Loucy (cell line): ENCODE results near the gene NRF1.

ENCODE experiments used
- H2AFZ ChIP-seq: fragments of 200-600 bp; sonication (generic); 2 replicates; pipeline ENCODE4 v1.6.0; 2016; ENCODE audit warnings: antibody characterized with exemption, mild to moderate bottlenecking, low read length, moderate library complexity
- H3F3A ChIP-seq: fragments of 200-600 bp; 2 replicates; pipeline ENCODE4 v1.6.0; 2016; ENCODE audit warnings: antibody characterized with exemption, low read depth, mild to moderate bottlenecking
- H3K27me3 ChIP-seq: fragments of 200-600 bp; sonication (generic); 2 replicates; pipeline ENCODE4 v1.6.1; 2014; ENCODE audit warnings: low read length, mild to moderate bottlenecking; ENCODE audit not compliant: insufficient read depth, poor library complexity, severe bottlenecking
- H3K36me3 ChIP-seq: fragments of 200-600 bp; sonication (generic); 2 replicates; pipeline ENCODE4 v1.6.1; 2016; ENCODE audit warnings: low read length; ENCODE audit not compliant: insufficient read depth
- H3K4me1 ChIP-seq: fragments of 200-600 bp; sonication (generic); 2 replicates; pipeline ENCODE4 v1.5.1; 2014; ENCODE audit warnings: low read length, mild to moderate bottlenecking; ENCODE audit not compliant: insufficient read depth, poor library complexity, severe bottlenecking
- H3K4me2 ChIP-seq: fragments of 200-600 bp; sonication (generic); 2 replicates; pipeline ENCODE4 v1.6.0; 2014; ENCODE audit warnings: antibody characterized with exemption, low read length, low read depth, mild to moderate bottlenecking; ENCODE audit not compliant: poor library complexity, severe bottlenecking
- H3K4me3 ChIP-seq: fragments of 200-600 bp; sonication (generic); 2 replicates; pipeline ENCODE4 v1.5.1; 2014; ENCODE audit warnings: low read length, mild to moderate bottlenecking, mixed read lengths; ENCODE audit not compliant: poor library complexity, severe bottlenecking
- H3K79me2 ChIP-seq: fragments of 200-600 bp; sonication (generic); 2 replicates; pipeline ENCODE4 v1.6.1; 2014; ENCODE audit warnings: low read length; ENCODE audit not compliant: insufficient read depth
- H3K9ac ChIP-seq: fragments of 200-600 bp; sonication (generic); 2 replicates; pipeline ENCODE4 v1.6.0; 2014; ENCODE audit warnings: mild to moderate bottlenecking, low read depth, low read length, moderate library complexity; ENCODE audit not compliant: poor library complexity, severe bottlenecking
- H3K9me2 ChIP-seq: fragments of 200-600 bp; sonication (generic); replicated peaks from 2 replicates; pipeline ENCODE4 v1.6.1; 2016; ENCODE audit warnings: low read depth, low read length, mixed read lengths
- H3K9me3 ChIP-seq: fragments of 200-600 bp; sonication (generic); 2 replicates; pipeline ENCODE4 v1.6.1; 2014; ENCODE audit warnings: mild to moderate bottlenecking, antibody characterized with exemption, low read length, low read depth; ENCODE audit not compliant: insufficient read depth
- H4K20me1 ChIP-seq: fragments of 200-600 bp; sonication (generic); 2 replicates; pipeline ENCODE4 v1.6.0; 2014; ENCODE audit warnings: antibody characterized with exemption, low read length, mild to moderate bottlenecking; ENCODE audit not compliant: insufficient read depth, poor library complexity, severe bottlenecking
- EZH2phosphoT487 ChIP-seq: fragments of 200-600 bp; IDR thresholded peaks from 2 replicates; pipeline ENCODE4 v1.6.1; 2018; ENCODE audit warnings: antibody characterized with exemption, mild to moderate bottlenecking, moderate library complexity, borderline replicate concordance
- TF ChIP-seq, protein P1 (sequence below): fragments of 200-600 bp; sonication (generic); conservative IDR thresholded peaks from 2 replicates; pipeline ENCODE4 v1.5.1; 2014; ENCODE audit warnings: mild to moderate bottlenecking, antibody characterized with exemption, low read length

The NRF1 gene

DNA sequence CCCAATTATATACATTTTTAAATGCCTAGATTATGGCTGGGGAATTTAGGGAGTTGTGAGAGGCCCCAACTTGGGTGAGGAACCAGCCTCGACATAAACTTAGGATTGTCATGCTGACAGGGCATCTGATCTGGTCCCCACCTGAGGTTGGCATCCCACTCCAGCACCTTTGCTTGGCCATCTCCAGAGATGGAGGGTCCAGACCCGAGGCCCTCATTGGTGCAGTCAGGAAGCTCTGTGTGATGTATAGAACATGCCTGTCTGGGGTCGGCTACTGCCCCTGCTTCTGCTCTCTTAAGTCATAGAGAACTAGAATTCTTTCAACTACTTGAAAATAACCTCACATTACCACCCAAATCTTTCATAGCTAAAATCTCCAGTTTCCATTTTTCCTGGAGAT, 153.8 kb downstream of the NRF1 start:
- H3K4me1 ChIP-seq, result peaks cover 25% of the 10 kb centered on the region
- H3K4me3 ChIP-seq, result no peak overlapping the region
- H2AFZ ChIP-seq, result no peak overlapping the region
- H3K79me2 ChIP-seq, result no peaks in the 10 kb centered on the region
- TF ChIP-seq, protein P1, sequence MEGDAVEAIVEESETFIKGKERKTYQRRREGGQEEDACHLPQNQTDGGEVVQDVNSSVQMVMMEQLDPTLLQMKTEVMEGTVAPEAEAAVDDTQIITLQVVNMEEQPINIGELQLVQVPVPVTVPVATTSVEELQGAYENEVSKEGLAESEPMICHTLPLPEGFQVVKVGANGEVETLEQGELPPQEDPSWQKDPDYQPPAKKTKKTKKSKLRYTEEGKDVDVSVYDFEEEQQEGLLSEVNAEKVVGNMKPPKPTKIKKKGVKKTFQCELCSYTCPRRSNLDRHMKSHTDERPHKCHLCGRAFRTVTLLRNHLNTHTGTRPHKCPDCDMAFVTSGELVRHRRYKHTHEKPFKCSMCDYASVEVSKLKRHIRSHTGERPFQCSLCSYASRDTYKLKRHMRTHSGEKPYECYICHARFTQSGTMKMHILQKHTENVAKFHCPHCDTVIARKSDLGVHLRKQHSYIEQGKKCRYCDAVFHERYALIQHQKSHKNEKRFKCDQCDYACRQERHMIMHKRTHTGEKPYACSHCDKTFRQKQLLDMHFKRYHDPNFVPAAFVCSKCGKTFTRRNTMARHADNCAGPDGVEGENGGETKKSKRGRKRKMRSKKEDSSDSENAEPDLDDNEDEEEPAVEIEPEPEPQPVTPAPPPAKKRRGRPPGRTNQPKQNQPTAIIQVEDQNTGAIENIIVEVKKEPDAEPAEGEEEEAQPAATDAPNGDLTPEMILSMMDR, result no peak
- TF ChIP-seq EZH2phosphoT487, result no peak
- no peaks in the 10 kb centered on the region for H3K27me3 ChIP-seq
- H3K9me2 ChIP-seq, result no peaks in the 10 kb centered on the region
- no peaks in the 10 kb centered on the region for H4K20me1 ChIP-seq
- no peak overlapping the region for H3K9ac ChIP-seq
- no peaks in the 10 kb centered on the region for H3K36me3 ChIP-seq
- H3F3A ChIP-seq, result no peaks in the 10 kb centered on the region
- H3K4me2 ChIP-seq, result no peak overlapping the region
- no peaks in the 10 kb centered on the region for H3K9me3 ChIP-seq

DNA sequence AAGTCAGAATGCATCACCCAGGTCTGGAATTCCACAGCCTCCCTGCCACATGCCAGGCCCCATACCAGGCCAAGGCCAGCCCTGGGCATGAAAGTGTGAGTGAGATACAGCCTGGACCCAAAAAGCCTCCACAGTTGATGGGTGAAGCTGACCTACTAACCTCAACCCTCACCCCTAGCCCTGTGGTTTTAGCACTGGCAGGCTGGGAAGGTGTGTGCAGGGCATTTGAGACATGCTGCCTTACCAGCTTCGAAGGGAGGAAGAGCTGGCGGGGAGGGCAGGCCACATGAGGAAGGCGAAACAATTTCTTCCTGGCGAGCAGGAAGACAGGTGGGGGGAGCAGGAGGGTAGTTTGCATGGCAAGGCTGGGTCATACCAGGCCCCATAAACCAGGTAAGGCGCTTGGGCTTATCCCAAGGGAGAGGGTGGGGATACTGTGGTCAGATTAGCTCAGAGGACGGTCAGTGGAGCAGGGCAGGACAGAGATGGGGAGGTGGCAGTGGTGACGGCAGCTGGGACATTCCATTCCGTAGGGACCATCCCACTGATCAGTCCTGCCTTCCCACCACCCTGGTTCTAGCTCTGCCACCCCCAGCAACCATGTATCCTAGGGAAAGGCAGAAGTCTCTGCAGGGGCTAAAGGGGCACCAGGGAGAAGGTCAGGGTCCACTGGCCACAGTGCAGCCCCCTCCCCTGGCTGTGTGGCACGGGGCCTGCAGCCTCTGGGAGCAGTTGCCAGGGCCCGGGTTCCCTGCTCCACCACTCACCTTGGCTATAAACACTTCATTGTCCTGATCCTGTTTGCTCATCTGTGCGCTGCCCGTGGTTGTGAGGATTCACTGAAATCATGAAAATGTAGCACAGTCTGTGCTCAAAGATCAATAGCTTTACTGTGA, 155.8 kb downstream of the NRF1 start:
- Histone ChIP-seq H3K4me2 (peak overlapping the region; percentile 47), H4K20me1 (no peaks in the 10 kb centered on the region), H3K9me3 (no peaks in the 10 kb centered on the region), H3K9me2 (no peaks in the 10 kb centered on the region), H3K27me3 (no peaks in the 10 kb centered on the region), H3F3A (no peaks in the 10 kb centered on the region), H3K36me3 (no peaks in the 10 kb centered on the region), H3K4me3 (peak overlapping the region; percentile 28), H3K79me2 (no peaks in the 10 kb centered on the region), H3K9ac (no peak overlapping the region), H3K4me1 (peaks cover 25% of the 10 kb centered on the region), H2AFZ (no peak overlapping the region; the same call in 1 of the 2 replicates)
- TF ChIP-seq, protein P1, result no peak
- TF ChIP-seq EZH2phosphoT487, result no peak

GRCh38 chr7:129768614-129769399, 157.3 kb downstream of the NRF1 start:
- Histone ChIP-seq H3K9me3 (no peaks in the 10 kb centered on the region), H3K27me3 (no peaks in the 10 kb centered on the region), H3K36me3 (no peaks in the 10 kb centered on the region), H3K4me1 (peaks cover 21% of the 10 kb centered on the region), H3K4me3 (no peak overlapping the region), H3K9me2 (no peaks in the 10 kb centered on the region), H4K20me1 (no peaks in the 10 kb centered on the region), H3K79me2 (no peaks in the 10 kb centered on the region), H3K9ac (no peak overlapping the region), H3K4me2 (no peak overlapping the region), H2AFZ (no peak overlapping the region), H3F3A (no peaks in the 10 kb centered on the region)
- TF ChIP-seq, protein P1, result no peak
- no peak for TF ChIP-seq EZH2phosphoT487
